HG03066 (cell line): ENCODE measurements around the gene CRIP3.

Source experiments
- ATAC-seq: cut with Tn5 transposase; IDR thresholded peaks from one replicate; pipeline ENCODE4 v1.9.1; 2021; ENCODE audit warnings: low read depth; ENCODE audit not compliant: unreplicated experiment

Gene CRIP3

GRCh38 chr6:43258180-43258579 lies 50.4 kb downstream of the CRIP3 start:
- ATAC-seq, result no peak

- no peak for ATAC-seq
These were observed 51.1 kb downstream of the CRIP3 start for GRCh38 chr6:43257367-43258145.

GRCh38 chr6:43256670-43257366 lies 51.8 kb downstream of the CRIP3 start:
- ATAC-seq, result no peak
